Osteoblast (primary cell): ENCODE results near the gene TPO. TPM values are rescaled to one million over a fixed set of nuclear protein-coding genes. Genes with fewer than 3 reads are reported as not detected.

ENCODE experiments used
- DNase-seq: peaks from one replicate; pipeline ENCODE4 v3.0.0; 2011; ENCODE audit warnings: low spot score, mixed read lengths; ENCODE audit not compliant: insufficient read length; ENCODE audit errors: missing footprints
- H2AFZ ChIP-seq: 2 replicates; pipeline ENCODE4 v1.6.0; 2011; ENCODE audit warnings: mild to moderate bottlenecking, low read length
- H3K27ac ChIP-seq: 2 replicates; pipeline ENCODE4 v1.5.1; 2011; ENCODE audit warnings: mild to moderate bottlenecking, low read depth, low read length, moderate library complexity
- H3K27me3 ChIP-seq: 2 replicates; pipeline ENCODE4 v1.6.0; 2012; ENCODE audit warnings: mild to moderate bottlenecking, control low read depth, inconsistent platforms, low read length, moderate library complexity; ENCODE audit not compliant: insufficient read depth
- H3K36me3 ChIP-seq: 2 replicates; pipeline ENCODE4 v1.5.1; 2011; ENCODE audit warnings: mild to moderate bottlenecking, low read length, control low read depth, moderate library complexity; ENCODE audit not compliant: insufficient read depth
- H3K4me1 ChIP-seq: 2 replicates; pipeline ENCODE4 v1.5.1; 2011; ENCODE audit warnings: mild to moderate bottlenecking, low read length, control low read depth, moderate library complexity; ENCODE audit not compliant: insufficient read depth
- H3K4me2 ChIP-seq: 2 replicates; pipeline ENCODE4 v1.6.0; 2011; ENCODE audit warnings: mild to moderate bottlenecking, low read length; ENCODE audit not compliant: insufficient read depth
- H3K4me3 ChIP-seq: fragments of 200-600 bp; sonication (generic); 3 replicates; pipeline ENCODE4 v1.5.1; 2012; ENCODE audit warnings: mild to moderate bottlenecking, low read length, inconsistent platforms; ENCODE audit not compliant: insufficient read depth
- H3K79me2 ChIP-seq: 2 replicates; pipeline ENCODE4 v1.6.0; 2012; ENCODE audit warnings: mild to moderate bottlenecking, low read length, control low read depth, inconsistent platforms; ENCODE audit not compliant: insufficient read depth
- H3K9me3 ChIP-seq: 2 replicates; pipeline ENCODE4 v1.5.1; 2011; ENCODE audit warnings: low read depth, low read length, control low read depth
- H4K20me1 ChIP-seq: 2 replicates; pipeline ENCODE4 v1.6.0; 2012; ENCODE audit warnings: mild to moderate bottlenecking, low read length, control low read depth; ENCODE audit not compliant: insufficient read depth
- CTCF ChIP-seq: IDR thresholded peaks from 2 replicates; pipeline ENCODE4 v1.5.1; 2011; ENCODE audit warnings: mild to moderate bottlenecking, low read depth, low read length, moderate library complexity; ENCODE audit errors: extremely low read depth
- total RNA-seq: library from RNA; depleted of rRNA; stranded (reverse); fragments of >200 nt; gene quantifications from 2 replicates; pipeline ENCODE4 v1.2.3, GENCODE V29; 2012

The TPO gene
- total RNA-seq, 1 donor: not detected

- no peak overlapping the region for H3K4me2 ChIP-seq
- no peaks in the 10 kb centered on the region for H3K79me2 ChIP-seq
- no peaks in the 10 kb centered on the region for H4K20me1 ChIP-seq
- no peak for DNase-seq
- no peaks in the 10 kb centered on the region for H3K4me1 ChIP-seq
- no peak overlapping the region for H3K27ac ChIP-seq
- H2AFZ ChIP-seq: no peak overlapping the region
- no peaks in the 10 kb centered on the region for H3K9me3 ChIP-seq
- H3K36me3 ChIP-seq: no peaks in the 10 kb centered on the region
- no peaks in the 10 kb centered on the region for H3K27me3 ChIP-seq
- no peak overlapping the region for H3K4me3 ChIP-seq
- TF ChIP-seq CTCF: no peak
Measured at GRCh38 chr2:1501038-1501851, 88.0 kb downstream of the TPO start.

- H3K9me3 ChIP-seq: no peaks in the 10 kb centered on the region
- H3K36me3 ChIP-seq: no peaks in the 10 kb centered on the region
- no peaks in the 10 kb centered on the region for H4K20me1 ChIP-seq
- DNase-seq: peak; percentile 54
- H3K27me3 ChIP-seq: no peaks in the 10 kb centered on the region
- H3K79me2 ChIP-seq: no peaks in the 10 kb centered on the region
- no peak overlapping the region for H2AFZ ChIP-seq
- no peak for TF ChIP-seq CTCF
- no peak overlapping the region for H3K27ac ChIP-seq
- no peak overlapping the region for H3K4me3 ChIP-seq
- no peak overlapping the region for H3K4me2 ChIP-seq
- H3K4me1 ChIP-seq: no peaks in the 10 kb centered on the region
Measured at GRCh38 chr2:1501991-1502390, 88.7 kb downstream of the TPO start.

GRCh38 chr2:1502891-1503304 is 89.6 kb downstream of the TPO start:
- no peak overlapping the region for H3K4me2 ChIP-seq
- no peak for TF ChIP-seq CTCF
- no peaks in the 10 kb centered on the region for H4K20me1 ChIP-seq
- no peaks in the 10 kb centered on the region for H3K36me3 ChIP-seq
- no peaks in the 10 kb centered on the region for H3K4me1 ChIP-seq
- DNase-seq: peak; percentile 72
- no peak overlapping the region for H3K4me3 ChIP-seq
- H2AFZ ChIP-seq: no peak overlapping the region
- H3K27ac ChIP-seq: no peak overlapping the region
- no peaks in the 10 kb centered on the region for H3K27me3 ChIP-seq
- H3K79me2 ChIP-seq: no peaks in the 10 kb centered on the region
- no peaks in the 10 kb centered on the region for H3K9me3 ChIP-seq

- no peak for DNase-seq
- H4K20me1 ChIP-seq: no peaks in the 10 kb centered on the region
- H3K27me3 ChIP-seq: no peaks in the 10 kb centered on the region
- H3K4me1 ChIP-seq: no peaks in the 10 kb centered on the region
- H3K27ac ChIP-seq: no peak overlapping the region
- no peak overlapping the region for H2AFZ ChIP-seq
- no peaks in the 10 kb centered on the region for H3K36me3 ChIP-seq
- no peaks in the 10 kb centered on the region for H3K79me2 ChIP-seq
- H3K9me3 ChIP-seq: no peaks in the 10 kb centered on the region
- no peak for TF ChIP-seq CTCF
- no peak overlapping the region for H3K4me2 ChIP-seq
- no peak overlapping the region for H3K4me3 ChIP-seq
Measured at GRCh38 chr2:1503471-1504310, 90.4 kb downstream of the TPO start.
